Spleen (tissue), 11 donors: ENCODE measurements around the gene SPATA1. TPM values are rescaled to one million over a fixed set of nuclear protein-coding genes. Genes with fewer than 3 reads are reported as not detected.

Source experiments
- DNase-seq: peaks from one replicate; pipeline ENCODE4 v3.0.0-alpha.2; 2020
- H3K27ac ChIP-seq, 8 donors: fragments of 200-600 bp; sonication (generic) in 7 of 8; 1 replicate in 4 of 8; 2 replicates in 4 of 8; pipeline versions ENCODE4 v1.5.0 to v1.8.0; 2016 to 2021; ENCODE audit warnings: inconsistent platforms in 4 of 8, mild to moderate bottlenecking in 4 of 8, moderate library complexity in 1 of 8
- H3K27me3 ChIP-seq, 7 donors: fragments of 200-600 bp; sonication (generic) in 6 of 7; replicated peaks in 1 of 7; 1 replicate in 4 of 7; 2 replicates in 3 of 7; pipeline versions ENCODE4 v1.5.0 to v1.8.0; 2016 to 2021; ENCODE audit warnings: inconsistent platforms in 3 of 7, mild to moderate bottlenecking in 1 of 7
- H3K36me3 ChIP-seq, 6 donors: fragments of 200-600 bp; sonication (generic) in 5 of 6; 1 replicate in 4 of 6; 2 replicates in 2 of 6; pipeline versions ENCODE4 v1.5.0 to v1.8.0; 2016 to 2021; ENCODE audit warnings: inconsistent platforms in 2 of 6
- H3K4me1 ChIP-seq, 6 donors: fragments of 200-600 bp; sonication (generic) in 5 of 6; 1 replicate in 3 of 6; 2 replicates in 3 of 6; pipeline versions ENCODE4 v1.5.0 to v1.8.0; 2016 to 2021; ENCODE audit warnings: inconsistent platforms in 3 of 6
- H3K4me3 ChIP-seq, 8 donors: fragments of 200-600 bp; sonication (generic) in 7 of 8; 1 replicate in 4 of 8; 2 replicates in 4 of 8; pipeline versions ENCODE4 v1.5.0 to v1.8.0; 2016 to 2021; ENCODE audit warnings: inconsistent platforms in 4 of 8, mild to moderate bottlenecking in 4 of 8, moderate library complexity in 2 of 8
- H3K9me3 ChIP-seq, 8 donors: fragments of 200-600 bp; sonication (generic) in 7 of 8; 1 replicate in 4 of 8; 2 replicates in 4 of 8; pipeline versions ENCODE4 v1.5.0 to v1.8.0; 2016 to 2021; ENCODE audit warnings: inconsistent platforms in 4 of 8
- CTCF ChIP-seq, 11 experiments: fragments of 200-600 bp in 7 of 11; fragments of 450-650 bp in 4 of 11; sonication (generic) in 4 of 11; IDR thresholded peaks in 8 of 11; conservative IDR thresholded peaks in 3 of 11; 1 replicate in 7 of 11; 2 replicates in 4 of 11; pipeline versions ENCODE4 v1.4.0 to v1.8.0; 2016 to 2021; ENCODE audit warnings: antibody characterized with exemption in 11 of 11, inconsistent platforms in 4 of 11, mild to moderate bottlenecking in 1 of 11
- POLR2A ChIP-seq, 3 donors: fragments of 450-650 bp; IDR thresholded peaks; one replicate each; pipeline ENCODE4 v1.5.1; 2017; ENCODE audit warnings: antibody characterized with exemption in 3 of 3, mild to moderate bottlenecking in 1 of 3
- POLR2AphosphoS5 ChIP-seq, 3 donors: sonication (generic); formaldehyde crosslinking; IDR thresholded peaks; one replicate each; pipeline ENCODE4 v1.5.1; 2017; ENCODE audit warnings: antibody characterized with exemption in 3 of 3
- WGBS, 5 donors: extraction: QIAGEN DNeasy Blood & Tissue Kit in 3 of 5; methylation state at CpG; one replicate each; pipeline versions ENCODE4 v1.1.5 to v1.1.7; 2013 to 2018; 5-methylcytosine and 5-hydroxymethylcytosine counted together
- intact Hi-C: fragments of 100-400 bp; cut with DNase I; formaldehyde crosslinking; loops from one replicate; pipeline ENCODE4 v1.15.0; 2023; ENCODE audit warnings: low total_unique reads
- polyA plus RNA-seq, 3 donors: library from polyadenylated mRNA; stranded (reverse); fragments of 200-250 nt; gene quantifications; one replicate each; pipeline ENCODE4 v1.2.1, GENCODE V29; 2013
- total RNA-seq, 7 donors: library from RNA; depleted of rRNA in 3 of 7; stranded (reverse); fragments of >200 nt in 3 of 7; fragmentation: NEBNext Ultra II Directional in 4 of 7; extraction: Animal tissue kit (Norgen Biotek cat#: 25700) in 4 of 7; gene quantifications; one replicate each; pipeline versions ENCODE4 v1.1.0 to v1.2.1, GENCODE V29; 2016 to 2021
- donor health status: healthy with polysubstance abuse.
- donor health status: DM: no; HTN: no; CAD: no; lungs with moderate emphysema.
- donor health status: DM: no; HTN: no; CAD: no.
- donor health status: Bipolar disorder and iron deficiency.
- donor health status: healthy.
- donor health status: DM: no; HTN: no; CAD: no.
- donor health status: DM: yes; HTN: yes; CAD: no.

SPATA1 gene
- total and polyA plus RNA-seq, 10 donors = 0.67 to 3.0 (median 1.5) TPM

GRCh38 chr1:84524590-84524989 lies 18.4 kb downstream of the SPATA1 start:
- Histone ChIP-seq H3K27ac (no peak overlapping the region), H3K9me3 (peaks cover 0 to 3% (median 0%) of the 10 kb centered on the region in 8 donors), H3K27me3 (no peaks in the 10 kb centered on the region), H3K36me3 (peaks cover 0 to 14% (median 0%) of the 10 kb centered on the region in 6 donors), H3K4me3 (no peak overlapping the region), H3K4me1 (no peaks in the 10 kb centered on the region)
- DNase-seq = no peak
- intact Hi-C loops = no loop called here
- TF ChIP-seq POLR2AphosphoS5 (IDR thresholded peaks at IDR 0.05) = no peak
- TF ChIP-seq CTCF (IDR thresholded peaks at IDR 0.05 in 8 of 11, conservative IDR thresholded peaks at IDR 0.05 in 3 of 11) = no peak
- TF ChIP-seq POLR2A (IDR thresholded peaks at IDR 0.05) = no peak

- no peak for TF ChIP-seq POLR2A (IDR thresholded peaks at IDR 0.05)
- TF ChIP-seq CTCF (IDR thresholded peaks at IDR 0.05 in 8 of 11, conservative IDR thresholded peaks at IDR 0.05 in 3 of 11) = no peak
- no peak for TF ChIP-seq POLR2AphosphoS5 (IDR thresholded peaks at IDR 0.05)
- intact Hi-C loops = no loop called here
Observed at GRCh38 chr1:84525779-84526178, 19.6 kb downstream of the SPATA1 start.

GRCh38 chr1:84538599-84538998 lies 32.4 kb downstream of the SPATA1 start:
- H3K9me3 ChIP-seq = no peaks in the 10 kb centered on the region
- DNase-seq = no peak
- no peaks in the 10 kb centered on the region for H3K27me3 ChIP-seq
- H3K4me1 ChIP-seq = no peaks in the 10 kb centered on the region
- H3K4me3 ChIP-seq = no peak overlapping the region
- intact Hi-C loops = no loop called here
- H3K27ac ChIP-seq = no peak overlapping the region
- no peak for TF ChIP-seq POLR2AphosphoS5 (IDR thresholded peaks at IDR 0.05)
- H3K36me3 ChIP-seq = peaks cover 0 to 48% (median 6%) of the 10 kb centered on the region in 6 donors

More at GRCh38 chr1:84525779-84526178, 19.6 kb downstream of the SPATA1 start:
- Histone ChIP-seq H3K27ac (no peak overlapping the region), H3K9me3 (peaks cover 0 to 3% (median 0%) of the 10 kb centered on the region in 8 donors), H3K36me3 (peaks cover 0 to 24% (median 0%) of the 10 kb centered on the region in 6 donors), H3K27me3 (no peaks in the 10 kb centered on the region), H3K4me3 (no peak overlapping the region), H3K4me1 (no peaks in the 10 kb centered on the region)
- 86 to 100% (median 97%) methylated on average over 1 of the region's 1 CpG for WGBS, 5 donors
- no peak for DNase-seq

GRCh38 chr1:84539972-84540371 lies 33.8 kb downstream of the SPATA1 start:
- TF ChIP-seq POLR2A (IDR thresholded peaks at IDR 0.05) (no peak), CTCF (IDR thresholded peaks at IDR 0.05 in 8 of 11, conservative IDR thresholded peaks at IDR 0.05 in 3 of 11) (no peak), POLR2AphosphoS5 (IDR thresholded peaks at IDR 0.05) (no peak)
- no peak overlapping the region for H3K4me3 ChIP-seq
- no peaks in the 10 kb centered on the region for H3K4me1 ChIP-seq
- WGBS, 5 donors = 89 to 97% (median 93%) methylated on average over 3 of the region's 3 CpGs
- no peak for DNase-seq
- no peak overlapping the region for H3K27ac ChIP-seq
- no peaks in the 10 kb centered on the region for H3K9me3 ChIP-seq
- H3K36me3 ChIP-seq = peaks cover 0 to 48% (median 6%) of the 10 kb centered on the region in 6 donors
- intact Hi-C loops = no loop called here
- no peaks in the 10 kb centered on the region for H3K27me3 ChIP-seq

GRCh38 chr1:84540759-84541158 lies 34.6 kb downstream of the SPATA1 start:
- H3K9me3 ChIP-seq = no peaks in the 10 kb centered on the region
- 73 to 86% (median 76%) methylated on average over 1 of the region's 1 CpG for WGBS, 5 donors
- intact Hi-C loops = no loop called here
- H3K36me3 ChIP-seq = peaks cover 0 to 48% (median 6%) of the 10 kb centered on the region in 6 donors
- no peak for TF ChIP-seq POLR2AphosphoS5 (IDR thresholded peaks at IDR 0.05)
- TF ChIP-seq CTCF (IDR thresholded peaks at IDR 0.05 in 8 of 11, conservative IDR thresholded peaks at IDR 0.05 in 3 of 11) = no peak
- no peak for TF ChIP-seq POLR2A (IDR thresholded peaks at IDR 0.05)
- DNase-seq = no peak
- H3K27ac ChIP-seq = no peak overlapping the region
- H3K4me1 ChIP-seq = no peaks in the 10 kb centered on the region
- H3K27me3 ChIP-seq = no peaks in the 10 kb centered on the region
- H3K4me3 ChIP-seq = no peak overlapping the region
